Endothelial cell of umbilical vein (primary cell): ENCODE data around the gene LDLRAD2.
A peak's percentile ranks its signal among the peaks of the same experiment; 100 is the strongest.

ENCODE experiments used
- CTCF ChIP-seq, 2 donors: IDR thresholded peaks; 1 replicate in 1 of 2; 2 replicates in 1 of 2; pipeline ENCODE4 v1.5.1; 2011; ENCODE audit warnings: low read length in 2 of 2, mild to moderate bottlenecking in 2 of 2, moderate library complexity in 2 of 2, control low read depth in 1 of 2, inconsistent platforms in 1 of 2, low read depth in 1 of 2; ENCODE audit not compliant: insufficient read depth in 1 of 2; ENCODE audit errors: extremely low read depth in 1 of 2
- EZH2 ChIP-seq: IDR thresholded peaks from 2 replicates; pipeline ENCODE4 v1.6.1; 2012; ENCODE audit warnings: borderline replicate concordance, low read depth, mild to moderate bottlenecking, moderate library complexity, low read length, inconsistent platforms; ENCODE audit not compliant: severe bottlenecking
- JUN ChIP-seq: IDR thresholded peaks from 2 replicates; pipeline ENCODE4 v1.6.1; 2011; ENCODE audit warnings: borderline replicate concordance, low read depth; ENCODE audit not compliant: insufficient read length, insufficient read depth
- MYC ChIP-seq: IDR thresholded peaks from one replicate; pipeline ENCODE4 v1.6.1; 2011; ENCODE audit warnings: mild to moderate bottlenecking, low read depth, low read length
- POLR2A ChIP-seq: IDR thresholded peaks from 2 replicates; pipeline ENCODE4 v1.6.1; 2012; ENCODE audit warnings: low read depth, mild to moderate bottlenecking, control low read depth, low read length
- POLR2AphosphoS5 ChIP-seq: IDR thresholded peaks from 2 replicates; pipeline ENCODE4 v1.6.1; 2012; ENCODE audit warnings: low read depth, mild to moderate bottlenecking, control low read depth, low read length, moderate library complexity; ENCODE audit not compliant: insufficient read depth

- no peak for TF ChIP-seq CTCF (IDR thresholded peaks at IDR 0.05; ENCODE audit: extremely low read depth in 1 of 2, insufficient read depth in 1 of 2, low read depth in 1 of 2, low read length in 2 of 2)
- TF ChIP-seq POLR2A: peak; percentile 2
- no peak for TF ChIP-seq JUN
- no peak for TF ChIP-seq POLR2AphosphoS5
- no peak for TF ChIP-seq MYC
- no peak for TF ChIP-seq EZH2
Measured at GRCh38 chr1:21853131-21853427, 41.0 kb downstream of the LDLRAD2 start.
